GM19324 (cell line): Measurements from ENCODE around the gene SLC9A7.

Experiments
- ATAC-seq: cut with Tn5 transposase; IDR thresholded peaks from one replicate; pipeline ENCODE4 v1.9.1; 2021; ENCODE audit warnings: mild to moderate bottlenecking, moderate library complexity; ENCODE audit not compliant: unreplicated experiment, low FRiP score

The SLC9A7 gene

GRCh38 chrX:46618947-46619346 is 140.0 kb downstream of the SLC9A7 start:
- ATAC-seq: no peak

- no peak for ATAC-seq
Measured at GRCh38 chrX:46617906-46618305, 141.0 kb downstream of the SLC9A7 start.

DNA sequence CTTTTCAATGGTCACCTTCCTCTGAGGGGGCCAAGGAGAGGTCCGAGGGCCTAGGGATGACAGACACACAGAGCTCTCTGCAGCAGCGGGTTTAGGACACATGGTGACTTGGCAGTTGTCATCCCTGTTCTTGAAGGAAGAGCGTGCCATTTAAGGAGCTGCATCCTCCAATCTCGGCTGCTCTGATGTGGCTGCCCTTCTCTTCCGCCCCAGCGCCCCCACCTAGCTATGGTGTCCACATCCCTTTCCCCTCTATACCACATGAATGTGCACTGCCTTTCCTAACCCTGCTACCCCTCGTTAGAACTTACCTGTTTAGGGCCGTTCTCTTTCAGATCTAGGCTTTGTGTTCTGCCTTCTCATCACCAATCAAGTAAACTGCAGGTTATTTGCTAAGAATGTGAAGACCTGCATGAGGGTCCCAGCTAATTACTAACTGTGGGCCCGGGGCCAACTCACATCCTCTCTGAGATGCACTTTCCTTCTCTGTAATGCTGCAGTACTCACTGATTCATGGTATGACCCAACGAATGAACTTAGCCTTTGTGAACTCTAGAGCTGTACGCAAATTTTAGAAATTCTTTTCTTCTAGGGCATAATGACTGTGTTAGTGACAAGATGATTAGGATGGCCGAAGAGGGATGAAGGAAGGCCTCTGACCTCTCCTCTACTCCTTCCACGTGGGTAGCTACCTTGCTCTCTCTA is 147.1 kb downstream of the SLC9A7 start:
- no peak for ATAC-seq

GRCh38 chrX:46610070-46610658 is 148.8 kb downstream of the SLC9A7 start:
- no peak for ATAC-seq

GRCh38 chrX:46607916-46608315 is 151.0 kb downstream of the SLC9A7 start:
- no peak for ATAC-seq

GRCh38 chrX:46602468-46603102 is 156.3 kb downstream of the SLC9A7 start:
- ATAC-seq: no peak

DNA sequence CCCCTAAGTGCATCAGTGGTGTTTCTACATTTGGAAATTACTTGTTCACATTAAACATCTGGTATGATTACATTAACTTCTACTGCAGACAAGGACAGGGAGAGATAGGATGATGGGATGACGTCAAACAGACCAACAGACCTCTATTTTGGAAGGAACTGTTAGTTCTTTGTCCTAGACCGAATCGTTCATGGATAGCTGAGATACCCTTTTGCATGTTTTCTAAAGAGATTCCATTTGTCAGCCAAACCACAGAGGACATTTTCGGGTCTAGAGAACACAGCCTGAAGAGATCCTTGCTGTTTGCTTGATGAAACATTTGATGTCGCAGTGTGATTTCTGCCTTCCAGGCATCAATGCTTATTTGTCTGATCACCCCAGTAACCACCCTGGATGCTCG is 157.6 kb downstream of the SLC9A7 start:
- no peak for ATAC-seq

GRCh38 chrX:46599051-46599560 is 159.8 kb downstream of the SLC9A7 start:
- no peak for ATAC-seq

DNA sequence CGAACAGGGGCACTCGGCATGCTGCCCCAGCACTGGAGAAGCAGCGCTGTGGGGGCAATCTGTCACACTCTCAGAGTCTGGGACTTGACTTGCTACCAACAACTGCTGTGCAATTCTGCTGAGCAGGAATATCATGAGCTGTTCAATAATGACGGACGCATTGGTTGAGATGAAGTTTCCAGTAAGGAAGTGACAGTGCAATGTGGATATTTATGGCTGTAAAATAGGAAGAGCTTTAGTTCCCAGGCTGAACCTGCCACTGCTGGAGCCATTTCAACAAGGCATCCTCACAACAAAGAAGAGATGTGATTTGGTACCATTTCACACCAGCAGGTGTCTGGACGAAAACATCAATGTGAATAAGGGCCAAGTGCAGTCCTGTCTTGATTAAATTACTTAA is 161.1 kb downstream of the SLC9A7 start:
- ATAC-seq: no peak

DNA sequence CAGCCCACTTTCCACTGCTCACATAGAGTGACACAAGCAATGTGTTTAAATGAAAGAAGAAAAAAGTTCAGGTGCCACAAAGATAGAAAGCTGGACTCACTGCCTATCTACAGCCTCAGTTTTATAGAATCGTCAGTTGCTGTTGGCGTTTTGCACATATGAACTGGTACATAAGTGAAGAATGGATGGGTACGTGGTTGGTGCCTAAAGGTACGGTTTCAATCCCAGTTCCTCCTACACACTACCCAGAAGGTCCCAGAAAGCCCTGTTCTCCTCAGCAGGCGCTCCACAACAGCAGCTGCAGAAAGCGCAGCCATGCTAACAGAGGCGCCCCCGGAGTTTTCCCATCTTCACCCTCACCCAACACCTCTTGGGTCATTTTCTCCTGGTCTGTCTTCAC is 161.7 kb downstream of the SLC9A7 start:
- no peak for ATAC-seq

DNA sequence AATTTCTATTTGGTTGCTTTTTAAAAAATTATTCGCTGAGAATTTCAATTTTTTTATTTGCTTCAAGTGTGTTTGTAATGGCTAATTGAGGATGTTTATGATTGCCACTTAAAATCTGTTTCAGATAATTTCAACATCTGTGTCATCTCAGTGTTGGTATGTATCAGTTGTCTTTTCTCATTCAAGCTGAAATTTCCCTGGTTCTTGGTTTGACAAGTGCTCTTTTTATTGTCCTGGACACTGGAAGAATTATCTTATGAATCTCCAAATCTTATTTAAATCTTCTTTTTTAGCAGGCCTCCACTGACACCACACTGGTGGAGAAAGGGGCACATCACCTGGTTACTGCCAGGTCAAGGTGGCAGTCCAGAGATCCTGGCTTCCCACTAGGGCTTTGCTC is 163.8 kb downstream of the SLC9A7 start:
- no peak for ATAC-seq

- ATAC-seq: no peak
Measured at GRCh38 chrX:46589977-46590723, 168.8 kb downstream of the SLC9A7 start.

- no peak for ATAC-seq
Measured at GRCh38 chrX:46588263-46588662, 170.7 kb downstream of the SLC9A7 start.

DNA sequence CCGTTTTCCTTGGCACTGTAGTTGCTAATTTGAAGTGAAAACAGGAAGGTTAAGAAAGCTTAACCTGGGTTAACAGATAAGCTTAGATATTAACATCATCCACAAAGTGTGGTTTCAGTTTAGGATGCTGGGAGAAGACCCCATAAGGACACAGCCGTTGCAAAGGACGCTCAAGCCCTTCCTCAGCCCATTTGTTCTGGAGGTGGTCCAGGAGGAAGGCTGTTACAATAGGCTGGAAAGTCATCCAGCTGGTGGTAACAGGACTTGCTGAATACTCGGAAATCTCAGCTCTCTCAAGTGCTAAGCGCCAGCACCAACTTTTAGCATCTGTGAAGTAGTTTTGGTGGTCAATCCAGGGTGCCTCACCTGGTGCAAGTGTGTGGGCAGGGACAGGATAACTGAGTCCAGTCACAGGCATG is 171.2 kb downstream of the SLC9A7 start:
- ATAC-seq: no peak

- ATAC-seq: no peak
Measured at GRCh38 chrX:46587158-46587557, 171.8 kb downstream of the SLC9A7 start.

- ATAC-seq: no peak
Measured at GRCh38 chrX:46584736-46585135, 174.2 kb downstream of the SLC9A7 start.

DNA sequence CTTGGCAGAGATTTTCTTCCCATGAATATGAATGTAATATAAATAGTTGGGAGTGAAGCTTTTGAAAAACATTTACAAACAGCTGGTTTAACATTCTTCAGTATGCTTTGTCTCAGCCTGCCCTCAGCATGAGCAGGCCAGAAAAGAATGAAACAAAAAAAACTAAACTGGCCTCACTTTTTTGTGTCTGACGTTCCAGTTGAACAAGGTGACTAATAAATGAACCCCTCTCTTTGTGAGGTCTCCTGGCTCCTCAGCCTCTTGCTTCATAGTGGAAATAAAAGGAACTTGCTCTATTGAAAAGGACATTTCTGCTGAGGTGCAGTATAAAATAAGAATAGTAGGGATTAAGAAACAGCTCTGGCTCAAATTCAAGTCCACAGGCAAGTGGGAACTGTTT is 176.0 kb downstream of the SLC9A7 start:
- no peak for ATAC-seq

GRCh38 chrX:46582325-46582724 is 176.6 kb downstream of the SLC9A7 start:
- ATAC-seq: no peak

- ATAC-seq: no peak
Measured at GRCh38 chrX:46580613-46581012, 178.3 kb downstream of the SLC9A7 start.

- no peak for ATAC-seq
Measured at GRCh38 chrX:46579250-46579649, 179.7 kb downstream of the SLC9A7 start.
